Activated T-helper 17 cell treated with anti-CD3 and anti-CD28 coated beads, Interleukin-2, amount 50 U/mL, for 72 hours (primary cell): ENCODE results near the gene SASH1. TPM values are rescaled to one million over a fixed set of nuclear protein-coding genes. Genes with fewer than 3 reads are reported as not detected.

ENCODE experiments used
- ATAC-seq: fragments of 150-1000 bp; cut with Tn5 transposase; replicated peaks from 2 replicates; pipeline ENCODE4 v1.10.0; 2021; ENCODE audit warnings: mild to moderate bottlenecking, moderate library complexity
- H3K27ac Mint-ChIP-seq: one replicate; pipeline ENCODE4 v1.8.0; 2022; ENCODE audit warnings: mixed read lengths
- H3K27me3 Mint-ChIP-seq: one replicate; pipeline ENCODE4 v1.8.0; 2022; ENCODE audit warnings: mixed read lengths
- H3K36me3 Mint-ChIP-seq: one replicate; pipeline ENCODE4 v1.8.0; 2022; ENCODE audit warnings: low read depth, mild to moderate bottlenecking, mixed read lengths
- H3K4me1 Mint-ChIP-seq: one replicate; pipeline ENCODE4 v1.8.0; 2022; ENCODE audit warnings: mixed read lengths
- H3K4me3 Mint-ChIP-seq: one replicate; pipeline ENCODE4 v1.8.0; 2022; ENCODE audit warnings: mild to moderate bottlenecking, mixed read lengths
- H3K9me3 Mint-ChIP-seq: one replicate; pipeline ENCODE4 v1.8.0; 2022; ENCODE audit warnings: mixed read lengths
- total RNA-seq, 2 donors: library from RNA; stranded (reverse); gene quantifications; one replicate each; pipeline ENCODE4 v1.2.3, GENCODE V29; 2022

Gene SASH1
- total RNA-seq, 2 donors from 2014 or later = 1.8 to 2.9 TPM

DNA sequence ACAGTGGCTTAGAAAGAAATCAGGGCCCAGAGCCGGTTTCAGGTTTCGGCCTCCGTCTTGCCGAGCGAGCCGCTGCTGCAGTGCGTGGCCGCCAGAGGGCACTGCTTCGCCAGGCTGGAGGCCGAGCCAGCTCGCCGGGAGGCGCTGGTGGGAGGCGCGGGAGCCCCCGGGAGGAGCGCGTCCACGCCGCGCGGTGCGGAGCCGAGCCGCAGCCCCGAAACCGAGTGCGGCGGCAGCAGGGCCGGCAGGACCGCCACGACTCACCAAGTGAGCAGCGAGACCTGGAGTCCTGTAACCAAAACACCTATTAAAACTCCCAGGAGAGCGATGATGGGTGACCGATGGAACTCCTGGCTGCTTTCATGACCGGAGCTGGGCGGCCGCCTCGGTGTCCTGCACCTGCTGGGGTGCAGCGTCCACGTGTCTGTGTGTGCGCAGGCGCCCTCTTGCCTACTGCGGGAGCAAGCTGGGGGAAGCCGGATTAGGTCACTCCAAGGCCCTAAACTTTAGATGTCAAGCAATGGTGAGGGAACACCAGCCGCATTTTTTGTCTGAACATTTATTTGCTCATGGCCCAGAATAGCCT lies 217.3 kb downstream of the SASH1 start:
- peak; percentile 79 for ATAC-seq
- peaks cover 8% of the 10 kb centered on the region for H3K4me1 Mint-ChIP-seq
- H3K27ac Mint-ChIP-seq = no peak overlapping the region
- H3K9me3 Mint-ChIP-seq = no peaks in the 10 kb centered on the region
- no peak overlapping the region for H3K4me3 Mint-ChIP-seq
- H3K36me3 Mint-ChIP-seq = no peaks in the 10 kb centered on the region
- peaks cover 15% of the 10 kb centered on the region for H3K27me3 Mint-ChIP-seq

DNA sequence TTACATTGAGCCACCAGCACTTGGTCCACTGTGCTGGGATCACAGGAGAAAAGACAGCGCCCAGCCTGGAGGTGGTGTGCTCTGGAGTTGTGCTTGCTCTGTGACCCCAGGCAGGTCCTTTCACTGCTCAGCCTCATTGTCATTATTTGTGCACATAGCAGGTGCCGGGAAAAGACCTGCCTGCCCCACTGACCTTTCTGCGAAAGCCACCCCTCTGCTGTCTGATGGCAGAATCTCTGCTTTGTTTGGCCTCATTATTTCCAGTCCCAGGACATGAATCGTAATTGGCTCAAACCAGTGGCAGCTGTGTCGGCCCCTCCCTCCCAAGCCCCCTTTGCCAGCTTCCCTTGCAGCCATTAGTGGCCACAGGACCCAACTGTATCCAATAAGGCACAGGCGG lies 219.0 kb downstream of the SASH1 start:
- no peak for ATAC-seq
- no peak overlapping the region for H3K27ac Mint-ChIP-seq
- peaks cover 13% of the 10 kb centered on the region for H3K4me1 Mint-ChIP-seq
- no peak overlapping the region for H3K4me3 Mint-ChIP-seq
- H3K27me3 Mint-ChIP-seq = peaks cover 15% of the 10 kb centered on the region
- H3K9me3 Mint-ChIP-seq = no peaks in the 10 kb centered on the region
- H3K36me3 Mint-ChIP-seq = no peaks in the 10 kb centered on the region

GRCh38 chr6:148563066-148563465 lies 220.4 kb downstream of the SASH1 start:
- Mint-ChIP-seq H3K27me3 (peaks cover 10% of the 10 kb centered on the region), H3K4me1 (peaks cover 12% of the 10 kb centered on the region), H3K36me3 (no peaks in the 10 kb centered on the region), H3K9me3 (no peaks in the 10 kb centered on the region), H3K4me3 (no peak overlapping the region), H3K27ac (no peak overlapping the region)
- no peak for ATAC-seq

- ATAC-seq = no peak
- Mint-ChIP-seq H3K36me3 (no peaks in the 10 kb centered on the region), H3K4me3 (no peak overlapping the region), H3K27ac (no peak overlapping the region), H3K27me3 (peaks cover 16% of the 10 kb centered on the region), H3K4me1 (peaks cover 12% of the 10 kb centered on the region), H3K9me3 (no peaks in the 10 kb centered on the region)
Observed at GRCh38 chr6:148564494-148565035, 221.9 kb downstream of the SASH1 start.

DNA sequence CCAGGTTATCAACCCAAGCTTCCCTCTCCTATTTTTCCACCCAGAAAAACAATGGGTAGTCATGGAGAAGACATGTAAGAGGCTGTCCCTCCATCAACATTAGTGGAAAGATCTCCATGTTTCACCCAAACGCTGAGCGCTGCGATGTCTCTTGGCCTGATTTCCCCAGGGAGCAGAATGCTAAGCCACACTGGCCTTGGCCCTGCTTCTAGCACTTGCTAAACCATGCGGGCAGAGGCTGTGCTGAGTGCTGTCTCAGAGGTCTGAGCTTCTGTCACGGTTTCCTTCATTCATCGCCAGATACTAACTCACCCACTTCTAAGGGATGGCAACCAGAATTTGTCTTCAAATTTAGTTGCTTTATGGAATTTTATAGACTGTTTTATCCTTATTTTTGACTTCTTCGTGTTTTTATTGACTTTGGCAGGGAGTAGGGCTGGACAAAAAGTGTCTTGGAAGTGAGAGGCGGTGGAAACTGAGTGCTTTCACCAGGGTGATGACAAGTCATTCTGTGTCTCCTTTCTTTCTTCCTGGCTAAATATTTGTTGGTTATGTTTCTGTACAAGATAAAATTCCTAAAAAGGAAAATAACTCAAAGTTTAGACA lies 222.8 kb downstream of the SASH1 start:
- H3K4me1 Mint-ChIP-seq = peaks cover 12% of the 10 kb centered on the region
- H3K9me3 Mint-ChIP-seq = no peaks in the 10 kb centered on the region
- no peak overlapping the region for H3K27ac Mint-ChIP-seq
- ATAC-seq = no peak
- H3K27me3 Mint-ChIP-seq = peaks cover 19% of the 10 kb centered on the region
- no peak overlapping the region for H3K4me3 Mint-ChIP-seq
- no peaks in the 10 kb centered on the region for H3K36me3 Mint-ChIP-seq

DNA sequence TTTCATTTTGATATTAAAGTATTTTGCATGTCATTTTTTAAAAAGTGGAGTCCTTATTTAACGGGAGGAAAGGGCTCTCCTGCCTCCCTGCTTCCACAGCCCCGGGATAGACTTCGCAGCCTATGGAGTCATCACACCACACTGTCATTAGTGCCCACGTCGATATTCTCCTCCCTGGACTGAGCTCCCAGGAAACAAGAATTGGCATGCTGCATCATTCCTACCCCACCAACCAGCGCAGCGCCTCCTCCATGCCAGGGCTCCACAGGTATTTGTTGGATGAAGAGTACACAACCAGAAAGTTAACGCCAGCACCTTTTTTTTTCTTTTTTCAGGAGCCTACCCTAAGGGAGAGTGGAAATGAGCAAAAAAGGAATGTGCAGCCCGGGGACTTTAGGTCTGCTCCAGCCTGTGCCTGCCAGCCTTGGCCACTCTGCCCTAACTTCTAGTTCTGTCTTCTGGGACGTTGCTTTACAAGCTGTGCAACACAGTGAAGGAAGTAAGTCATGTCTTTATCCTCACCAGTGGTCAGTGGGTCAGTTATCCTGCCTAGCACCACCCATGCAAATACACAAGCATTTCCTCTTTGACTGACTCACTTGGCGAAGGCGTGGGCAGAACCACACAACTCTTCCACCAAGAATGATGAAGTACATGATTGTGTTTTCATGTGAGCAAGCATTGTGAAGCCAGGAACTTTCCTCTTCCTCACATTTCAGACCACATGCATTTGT lies 223.5 kb downstream of the SASH1 start:
- Mint-ChIP-seq H3K4me3 (peak overlapping the region; percentile 43), H3K27ac (no peak overlapping the region), H3K9me3 (no peaks in the 10 kb centered on the region), H3K36me3 (no peaks in the 10 kb centered on the region), H3K4me1 (peaks cover 12% of the 10 kb centered on the region), H3K27me3 (peaks cover 24% of the 10 kb centered on the region)
- ATAC-seq = peak; percentile 85

GRCh38 chr6:148566664-148567350 lies 224.2 kb downstream of the SASH1 start:
- Mint-ChIP-seq H3K9me3 (no peaks in the 10 kb centered on the region), H3K36me3 (no peaks in the 10 kb centered on the region), H3K4me3 (peak overlapping the region; percentile 43), H3K4me1 (peaks cover 12% of the 10 kb centered on the region), H3K27me3 (peaks cover 28% of the 10 kb centered on the region), H3K27ac (peak overlapping the region; percentile 18)
- ATAC-seq = peak; percentile 61

GRCh38 chr6:148570456-148570855 lies 227.8 kb downstream of the SASH1 start:
- no peaks in the 10 kb centered on the region for H3K36me3 Mint-ChIP-seq
- peaks cover 12% of the 10 kb centered on the region for H3K4me1 Mint-ChIP-seq
- no peak for ATAC-seq
- H3K9me3 Mint-ChIP-seq = no peaks in the 10 kb centered on the region
- H3K27me3 Mint-ChIP-seq = peaks cover 21% of the 10 kb centered on the region
- no peak overlapping the region for H3K27ac Mint-ChIP-seq
- H3K4me3 Mint-ChIP-seq = no peak overlapping the region

DNA sequence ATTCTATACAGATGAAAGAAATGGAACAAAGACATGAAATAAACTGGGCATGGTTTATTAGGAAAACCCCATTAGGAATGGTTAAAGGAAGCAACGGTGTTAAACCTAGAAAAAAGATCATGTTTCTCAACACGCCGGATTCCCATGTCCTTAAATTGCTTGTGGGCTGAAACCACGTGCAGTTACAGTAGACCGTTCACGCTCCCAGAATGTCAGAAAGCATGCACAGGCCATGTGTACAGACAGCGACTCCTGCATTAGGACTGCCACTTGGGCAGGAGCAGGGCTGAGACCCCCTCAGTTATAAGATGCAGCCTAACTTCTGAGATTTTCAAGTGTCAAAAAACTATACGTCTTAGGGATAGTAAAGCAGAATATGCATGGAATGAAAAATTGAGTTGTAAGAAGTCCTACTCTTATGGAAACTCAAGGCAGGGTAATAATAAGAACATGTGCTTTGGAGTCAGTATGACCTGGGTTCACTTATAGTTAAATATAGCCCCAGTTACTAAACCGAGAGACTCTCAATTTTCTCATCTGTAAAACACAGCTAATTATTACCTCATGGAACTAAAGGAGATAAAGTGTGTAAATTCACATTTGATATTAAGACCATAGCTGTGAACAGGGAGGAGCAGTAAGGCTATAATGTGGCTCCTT lies 230.2 kb downstream of the SASH1 start:
- Mint-ChIP-seq H3K4me1 (peaks cover under 1% of the 10 kb centered on the region), H3K9me3 (no peaks in the 10 kb centered on the region), H3K36me3 (no peaks in the 10 kb centered on the region), H3K27me3 (peaks cover 25% of the 10 kb centered on the region), H3K4me3 (no peak overlapping the region), H3K27ac (no peak overlapping the region)
- no peak for ATAC-seq

GRCh38 chr6:148573922-148574321 lies 231.3 kb downstream of the SASH1 start:
- no peak for ATAC-seq
- peaks cover 7% of the 10 kb centered on the region for H3K4me1 Mint-ChIP-seq
- no peaks in the 10 kb centered on the region for H3K36me3 Mint-ChIP-seq
- peaks cover 25% of the 10 kb centered on the region for H3K27me3 Mint-ChIP-seq
- H3K27ac Mint-ChIP-seq = no peak overlapping the region
- no peaks in the 10 kb centered on the region for H3K9me3 Mint-ChIP-seq
- no peak overlapping the region for H3K4me3 Mint-ChIP-seq

DNA sequence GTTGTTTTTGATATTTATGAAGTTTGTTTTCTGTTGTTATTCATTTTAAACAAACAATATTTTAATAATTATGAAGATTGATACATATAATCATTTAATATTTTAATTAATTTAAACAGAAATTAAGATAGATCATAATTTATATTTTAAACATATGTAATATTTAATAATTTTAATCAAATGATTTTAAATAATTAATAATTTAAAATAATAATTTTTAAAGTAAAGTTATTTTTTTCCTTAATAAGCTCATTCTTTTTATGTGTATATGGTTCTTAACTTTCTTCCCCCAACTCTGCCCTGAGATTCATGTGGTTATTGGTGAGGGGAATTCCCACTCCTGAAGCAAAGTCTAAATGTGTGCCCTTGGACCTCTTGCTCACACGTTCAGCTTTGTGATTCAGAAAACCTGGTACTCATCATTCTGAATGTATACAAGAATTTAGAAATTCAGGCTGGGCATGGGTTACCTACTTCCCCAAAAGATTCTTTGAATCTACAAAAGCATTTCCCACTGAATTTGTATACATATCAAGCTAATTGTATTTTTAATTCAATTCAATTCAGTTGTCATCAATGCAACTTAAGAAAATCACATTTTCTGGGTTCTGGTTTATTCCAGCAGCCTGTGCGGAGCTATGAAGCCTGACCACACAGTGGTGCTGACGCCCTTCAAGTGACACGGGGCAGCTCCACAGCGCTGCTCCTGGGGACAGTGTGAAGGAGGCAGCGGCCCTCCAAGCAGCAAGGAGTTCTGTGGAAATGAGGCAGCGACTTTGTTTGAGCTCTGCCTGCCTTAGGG lies 235.2 kb downstream of the SASH1 start:
- peak; percentile 96 for ATAC-seq
- no peak overlapping the region for H3K27ac Mint-ChIP-seq
- H3K4me1 Mint-ChIP-seq = peaks cover 7% of the 10 kb centered on the region
- peaks cover 17% of the 10 kb centered on the region for H3K27me3 Mint-ChIP-seq
- no peaks in the 10 kb centered on the region for H3K36me3 Mint-ChIP-seq
- no peak overlapping the region for H3K4me3 Mint-ChIP-seq
- H3K9me3 Mint-ChIP-seq = no peaks in the 10 kb centered on the region

DNA sequence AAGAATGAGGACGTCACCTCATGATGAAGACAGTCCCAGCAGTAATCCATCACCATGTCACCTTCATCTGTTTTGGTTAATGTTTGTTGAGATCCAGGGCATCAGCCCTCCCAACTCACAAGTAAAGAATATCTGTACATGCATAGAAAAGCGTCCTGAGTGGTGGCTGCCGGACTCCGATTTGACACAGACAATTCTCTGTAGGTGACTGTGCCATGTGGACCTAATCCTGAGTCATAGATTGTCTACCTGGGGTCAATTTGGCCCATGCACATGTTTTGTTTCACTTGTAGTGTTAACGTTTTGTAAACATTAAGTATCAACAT lies 235.8 kb downstream of the SASH1 start:
- Mint-ChIP-seq H3K27ac (no peak overlapping the region), H3K4me1 (peaks cover 7% of the 10 kb centered on the region), H3K4me3 (no peak overlapping the region), H3K27me3 (peaks cover 17% of the 10 kb centered on the region), H3K9me3 (no peaks in the 10 kb centered on the region), H3K36me3 (no peaks in the 10 kb centered on the region)
- peak; percentile 15 for ATAC-seq

- peaks cover 19% of the 10 kb centered on the region for H3K27me3 Mint-ChIP-seq
- peaks cover 7% of the 10 kb centered on the region for H3K4me1 Mint-ChIP-seq
- H3K27ac Mint-ChIP-seq = no peak overlapping the region
- ATAC-seq = no peak
- no peaks in the 10 kb centered on the region for H3K9me3 Mint-ChIP-seq
- H3K4me3 Mint-ChIP-seq = no peak overlapping the region
- no peaks in the 10 kb centered on the region for H3K36me3 Mint-ChIP-seq
Observed at GRCh38 chr6:148578837-148579565, 236.4 kb downstream of the SASH1 start.
